ENCODE data around the gene MSANTD3.
A peak's percentile ranks its signal among the peaks of the same experiment; 100 is the strongest.
"Not testable (repeated sequence)": the region's sequence is repeated elsewhere in the genome, so short reads cannot be mapped to it uniquely, and the experiment has no call there.

The MSANTD3 gene

GRCh38 chr9:100430286-100430940, 3.5 kb downstream of the MSANTD3 start:
- no peak for DNase-seq

- DNase-seq, result no peak
Measured at GRCh38 chr9:100431886-100432285, 4.9 kb downstream of the MSANTD3 start.

- no peak for DNase-seq
Measured at GRCh38 chr9:100432736-100433135, 5.8 kb downstream of the MSANTD3 start.

GRCh38 chr9:100436571-100436970, 9.6 kb downstream of the MSANTD3 start:
- no peak for DNase-seq

GRCh38 chr9:100437860-100438805, 11.2 kb downstream of the MSANTD3 start:
- DNase-seq, result peak; percentile 55

GRCh38 chr9:100440071-100440470, 13.1 kb downstream of the MSANTD3 start:
- DNase-seq, result no peak

GRCh38 chr9:100440487-100440886, 13.5 kb downstream of the MSANTD3 start:
- not testable (repeated sequence) for DNase-seq

GRCh38 chr9:100441911-100442361, 15.0 kb downstream of the MSANTD3 start:
- no peak for DNase-seq

GRCh38 chr9:100443781-100444768, 17.1 kb downstream of the MSANTD3 start:
- DNase-seq, result no peak

GRCh38 chr9:100445161-100445902, 18.4 kb downstream of the MSANTD3 start:
- no peak for DNase-seq

GRCh38 chr9:100445903-100446549, 19.1 kb downstream of the MSANTD3 start:
- DNase-seq, result no peak

GRCh38 chr9:100447041-100447440, 20.1 kb downstream of the MSANTD3 start:
- no peak for DNase-seq

- no peak for DNase-seq
Measured at GRCh38 chr9:100448266-100448665, 21.3 kb downstream of the MSANTD3 start.

GRCh38 chr9:100449420-100449819, 22.5 kb downstream of the MSANTD3 start:
- DNase-seq, result no peak

GRCh38 chr9:100452894-100453293, 26.0 kb downstream of the MSANTD3 start:
- no peak for DNase-seq

GRCh38 chr9:100455470-100455869, 28.5 kb downstream of the MSANTD3 start:
- no peak for DNase-seq

- DNase-seq, result no peak
Measured at GRCh38 chr9:100457517-100457916, 30.6 kb downstream of the MSANTD3 start.

GRCh38 chr9:100459963-100460362, 33.0 kb downstream of the MSANTD3 start:
- no peak for DNase-seq

GRCh38 chr9:100465274-100465673, 38.3 kb downstream of the MSANTD3 start:
- DNase-seq, result no peak

GRCh38 chr9:100465761-100466160, 38.8 kb downstream of the MSANTD3 start:
- DNase-seq, result no peak

GRCh38 chr9:100466171-100466828, 39.4 kb downstream of the MSANTD3 start:
- DNase-seq, result no peak

All from stimulated activated CD4-positive, alpha-beta T cell treated with anti-CD3 and anti-CD28 coated beads, Interleukin-1b, Interleukin-23, amount 100 ng/mL, for 48 hours (primary cell).